HG02840 (cell line): ENCODE measurements around the gene DAGLA.

Experiments used
- ATAC-seq: cut with Tn5 transposase; IDR thresholded peaks from one replicate; pipeline ENCODE4 v1.9.1; 2021; ENCODE audit warnings: mild to moderate bottlenecking, moderate library complexity, moderate number of reproducible peaks; ENCODE audit not compliant: unreplicated experiment, low FRiP score

DAGLA gene

GRCh38 chr11:61726775-61727174 lies 46.6 kb downstream of the DAGLA start:
- no peak for ATAC-seq

DNA sequence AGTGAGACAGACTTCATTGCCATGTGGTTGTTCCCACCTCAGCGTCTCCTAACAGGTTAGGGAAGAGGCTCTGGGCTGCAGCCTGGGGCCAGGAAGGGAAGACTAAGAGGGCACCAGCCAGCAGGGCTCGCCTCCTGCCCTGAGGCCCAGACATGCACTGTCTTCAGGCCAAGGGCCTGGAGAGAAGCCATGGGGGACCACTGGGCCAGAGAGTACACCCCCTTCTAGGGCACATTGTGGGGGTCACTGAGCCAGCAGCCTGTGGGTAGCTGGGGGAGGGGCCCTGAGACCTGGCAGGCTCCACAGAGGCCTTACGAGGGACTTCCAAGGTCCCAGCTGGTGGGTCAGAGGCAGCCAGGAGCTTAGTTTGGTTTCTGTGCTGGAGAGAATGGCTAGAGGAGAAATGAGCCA lies 47.2 kb downstream of the DAGLA start:
- ATAC-seq, result no peak

- ATAC-seq, result no peak
Measured at GRCh38 chr11:61728066-61728939, 48.1 kb downstream of the DAGLA start.

GRCh38 chr11:61728940-61729219 lies 48.7 kb downstream of the DAGLA start:
- no peak for ATAC-seq

DNA sequence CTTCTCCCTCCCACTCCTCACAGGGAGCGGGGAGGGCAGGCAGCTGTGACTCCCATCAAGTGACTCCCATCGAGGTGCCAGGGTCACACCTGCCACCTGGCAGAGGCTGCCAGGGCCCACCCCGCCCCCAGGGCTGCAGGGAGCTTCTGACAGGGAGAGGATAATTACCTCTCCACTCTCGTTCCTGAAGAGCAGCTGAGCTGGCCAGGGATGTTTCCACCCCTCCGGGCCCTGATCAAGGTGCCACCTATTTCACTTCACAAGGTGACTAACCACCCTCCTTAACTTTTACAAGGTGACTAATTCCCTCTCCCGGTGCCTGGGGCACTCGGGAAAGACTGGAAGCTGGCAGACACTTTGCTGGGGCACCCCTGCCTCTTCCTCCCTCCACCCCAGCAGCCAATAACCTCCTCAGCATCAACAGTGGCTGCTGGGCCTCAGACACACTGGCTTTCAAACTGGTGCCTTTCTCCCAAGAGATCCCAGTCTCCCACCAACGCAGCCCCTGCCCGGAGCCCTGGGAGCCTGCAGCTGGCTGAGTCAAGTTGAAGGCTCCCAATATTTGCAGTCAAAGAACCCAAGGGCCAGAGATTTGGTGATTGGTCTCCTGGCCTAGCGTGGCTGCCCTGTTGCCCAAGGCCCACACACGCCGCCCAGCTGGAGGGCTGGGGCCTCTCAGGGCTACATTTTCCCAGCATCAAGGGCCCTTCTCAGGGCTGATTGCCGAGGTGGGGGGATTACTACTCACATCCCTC lies 50.2 kb downstream of the DAGLA start:
- ATAC-seq, result no peak

- no peak for ATAC-seq
Measured at GRCh38 chr11:61731211-61731951, 51.2 kb downstream of the DAGLA start.

- ATAC-seq, result no peak
Measured at GRCh38 chr11:61731952-61732675, 51.9 kb downstream of the DAGLA start.

DNA sequence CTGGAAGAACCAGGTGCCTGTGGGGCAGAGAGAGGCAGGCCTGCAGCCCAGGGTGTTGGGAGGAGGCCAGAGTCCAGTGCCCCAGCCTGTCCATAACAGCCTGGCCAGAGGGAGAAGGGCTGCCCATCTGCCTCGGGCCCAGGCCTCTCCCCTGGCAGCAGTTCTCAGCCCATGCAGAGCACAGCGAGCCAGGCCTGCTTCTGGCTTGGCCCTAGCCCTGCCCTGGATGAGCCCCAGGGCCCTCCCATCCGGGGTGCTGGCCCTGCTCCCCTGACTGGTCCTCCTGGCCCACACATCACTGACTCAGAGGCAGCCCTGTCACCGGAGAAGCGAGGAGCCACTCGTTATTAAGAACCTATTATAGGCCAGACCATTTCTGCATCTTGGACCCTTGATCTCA lies 52.5 kb downstream of the DAGLA start:
- no peak for ATAC-seq

- ATAC-seq, result peak; percentile 62
Measured at GRCh38 chr11:61733120-61733978, 53.2 kb downstream of the DAGLA start.

DNA sequence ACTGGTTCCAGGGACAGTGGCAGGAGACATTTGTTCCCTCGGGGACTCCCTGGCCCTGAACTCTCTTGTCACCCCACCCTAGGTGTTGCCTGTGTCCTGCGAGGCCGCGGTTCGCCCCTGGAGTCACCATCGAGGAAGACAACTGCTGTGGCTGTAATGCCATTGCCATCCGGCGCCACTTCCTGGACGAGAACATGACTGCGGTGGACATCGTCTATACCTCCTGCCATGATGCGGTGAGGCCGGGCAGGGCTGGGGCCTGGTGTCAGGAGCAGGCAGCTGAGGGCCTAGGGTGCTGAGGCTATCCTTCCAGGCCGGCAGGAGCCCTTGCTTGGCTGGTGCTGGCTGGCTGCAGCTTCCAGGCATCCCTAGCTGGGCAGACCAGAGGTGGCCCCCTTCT lies 54.6 kb downstream of the DAGLA start:
- no peak for ATAC-seq

- no peak for ATAC-seq
Measured at GRCh38 chr11:61735391-61735790, 55.2 kb downstream of the DAGLA start.

DNA sequence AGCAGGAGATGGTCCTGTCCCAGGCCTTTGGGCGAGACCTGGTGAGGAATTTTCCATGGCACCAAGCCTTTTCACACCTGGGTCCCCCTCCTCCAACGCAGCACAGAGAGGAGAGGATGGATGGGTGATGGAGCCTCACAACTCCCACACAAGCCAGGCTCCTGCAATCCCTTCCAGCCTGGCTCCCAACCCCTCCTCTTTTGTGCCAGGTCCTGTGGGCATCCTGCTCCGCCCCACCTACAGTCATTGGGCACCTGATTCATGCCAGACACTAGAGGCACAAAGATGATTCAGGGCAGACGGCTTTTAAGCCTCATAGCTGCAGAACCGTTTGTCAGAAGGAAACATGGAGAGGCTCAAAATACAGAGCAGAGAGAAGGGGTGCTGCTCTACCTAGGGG lies 56.1 kb downstream of the DAGLA start:
- no peak for ATAC-seq

- ATAC-seq, result no peak
Measured at GRCh38 chr11:61737131-61737530, 56.9 kb downstream of the DAGLA start.

DNA sequence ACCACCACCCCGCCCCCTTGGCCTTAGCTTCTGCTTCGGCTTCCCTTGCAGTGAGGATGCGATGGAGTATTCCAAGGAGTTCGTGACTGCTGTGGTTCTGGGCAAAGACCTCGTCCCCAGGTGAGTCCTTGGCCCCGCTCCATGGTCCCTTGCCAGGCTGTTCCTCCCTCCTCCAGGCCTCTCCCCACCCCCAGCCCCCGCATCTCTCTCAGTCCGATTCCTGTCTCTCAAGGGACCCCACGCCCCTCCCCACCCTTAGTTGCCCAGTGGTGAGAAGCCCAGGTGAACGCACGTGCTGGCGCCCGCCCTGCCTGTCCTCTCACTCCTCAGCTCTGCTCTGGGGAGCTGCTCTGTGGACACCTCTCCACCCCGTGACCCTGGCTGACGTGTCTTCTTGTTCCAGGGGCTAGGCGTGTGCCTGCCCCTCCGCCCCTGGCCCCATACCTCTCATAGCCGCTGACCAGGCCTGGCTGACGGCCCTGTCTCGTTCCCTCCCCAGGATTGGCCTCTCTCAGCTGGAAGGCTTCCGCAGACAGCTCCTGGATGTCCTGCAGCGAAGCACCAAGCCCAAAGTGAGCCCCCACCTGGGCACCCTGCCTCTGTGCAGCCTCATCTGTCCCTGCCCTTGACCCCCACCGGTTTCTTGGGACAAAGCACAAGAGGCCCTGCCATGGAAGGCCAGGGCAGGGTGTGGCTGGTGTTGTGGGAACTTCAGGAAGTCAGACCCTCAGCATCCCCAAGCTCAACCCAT lies 57.6 kb downstream of the DAGLA start:
- ATAC-seq, result no peak

GRCh38 chr11:61738776-61739175 lies 58.6 kb downstream of the DAGLA start:
- no peak for ATAC-seq

GRCh38 chr11:61739413-61739812 lies 59.2 kb downstream of the DAGLA start:
- no peak for ATAC-seq

DNA sequence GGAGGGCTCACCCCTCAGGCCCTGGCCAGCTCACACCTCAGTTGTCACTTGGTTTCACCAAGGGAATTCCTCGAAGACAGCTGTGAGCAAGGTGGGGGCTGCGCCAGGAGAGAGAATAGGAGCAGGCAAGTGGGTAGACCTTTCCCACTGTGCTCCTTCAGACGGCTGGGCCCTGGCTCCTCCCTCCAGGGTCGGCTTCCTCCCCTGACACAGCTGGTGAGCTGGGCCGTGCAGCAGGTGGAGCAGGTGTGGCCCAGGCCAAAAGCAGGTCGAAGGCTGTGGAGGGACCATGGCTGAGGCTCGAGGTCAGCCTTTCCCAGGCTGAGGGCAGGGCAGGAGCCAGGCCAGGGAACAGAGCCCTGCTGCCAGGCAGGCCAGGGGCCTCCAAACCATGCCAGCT lies 59.8 kb downstream of the DAGLA start:
- ATAC-seq, result no peak

GRCh38 chr11:61742391-61742790 lies 62.2 kb downstream of the DAGLA start:
- ATAC-seq, result no peak

- ATAC-seq, result no peak
Measured at GRCh38 chr11:61743486-61744095, 63.4 kb downstream of the DAGLA start.
